HG03103 (cell line): ENCODE data around the gene MYRF.

Experiments used
- ATAC-seq: cut with Tn5 transposase; IDR thresholded peaks from one replicate; pipeline ENCODE4 v1.9.1; 2021; ENCODE audit warnings: low read depth; ENCODE audit not compliant: unreplicated experiment

Gene MYRF

DNA sequence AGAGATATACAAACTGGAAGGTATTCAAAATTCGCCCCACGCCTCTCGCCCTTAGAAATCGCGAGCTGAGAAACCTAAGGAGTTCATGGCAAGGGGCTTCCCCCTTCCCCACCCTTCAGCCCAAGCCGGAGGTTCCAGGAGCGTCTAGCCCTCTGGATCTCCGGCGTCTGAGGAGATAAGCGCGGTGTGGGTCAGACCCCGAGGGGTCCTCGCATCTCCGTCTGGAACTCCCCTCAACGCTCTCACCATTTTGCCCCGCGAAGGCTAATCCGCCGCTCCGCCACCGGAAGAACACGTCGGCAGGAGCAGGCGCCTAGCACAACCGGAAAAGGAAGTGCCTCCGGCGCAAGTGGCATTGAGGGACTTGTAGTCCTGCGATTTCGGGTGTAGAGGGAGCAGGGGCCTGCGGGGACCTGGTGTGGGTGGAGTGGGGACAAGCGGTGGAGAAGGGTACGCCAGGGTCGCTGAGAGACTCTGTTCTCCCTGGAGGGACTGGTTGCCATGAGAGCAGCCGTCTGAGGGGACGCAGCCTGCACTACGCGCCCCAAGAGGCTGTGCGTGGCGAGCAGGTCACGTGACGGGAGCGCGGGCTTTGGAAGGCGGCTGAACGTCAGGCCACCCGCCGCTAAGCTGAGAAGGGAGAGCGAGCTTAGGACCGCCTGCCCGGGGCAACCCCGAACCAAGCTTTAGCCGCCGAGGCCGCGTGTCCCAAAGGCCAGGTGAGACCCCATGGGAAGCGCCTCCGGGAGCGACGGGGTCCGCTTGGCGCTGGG lies 40.1 kb downstream of the MYRF start, which contains the start of the genes FEN1 and TMEM258:
Gene FEN1, plus strand, starts transcription at position 602 of the 773 bp plus-strand sequence. CDS start 2,451 bp downstream, outside the sequence.
Gene TMEM258, minus strand, starts transcription at position 290 of the 773 bp plus-strand sequence. Its CDS starts 41 bp downstream, at position 249.
- peak; percentile 77 for ATAC-seq

DNA sequence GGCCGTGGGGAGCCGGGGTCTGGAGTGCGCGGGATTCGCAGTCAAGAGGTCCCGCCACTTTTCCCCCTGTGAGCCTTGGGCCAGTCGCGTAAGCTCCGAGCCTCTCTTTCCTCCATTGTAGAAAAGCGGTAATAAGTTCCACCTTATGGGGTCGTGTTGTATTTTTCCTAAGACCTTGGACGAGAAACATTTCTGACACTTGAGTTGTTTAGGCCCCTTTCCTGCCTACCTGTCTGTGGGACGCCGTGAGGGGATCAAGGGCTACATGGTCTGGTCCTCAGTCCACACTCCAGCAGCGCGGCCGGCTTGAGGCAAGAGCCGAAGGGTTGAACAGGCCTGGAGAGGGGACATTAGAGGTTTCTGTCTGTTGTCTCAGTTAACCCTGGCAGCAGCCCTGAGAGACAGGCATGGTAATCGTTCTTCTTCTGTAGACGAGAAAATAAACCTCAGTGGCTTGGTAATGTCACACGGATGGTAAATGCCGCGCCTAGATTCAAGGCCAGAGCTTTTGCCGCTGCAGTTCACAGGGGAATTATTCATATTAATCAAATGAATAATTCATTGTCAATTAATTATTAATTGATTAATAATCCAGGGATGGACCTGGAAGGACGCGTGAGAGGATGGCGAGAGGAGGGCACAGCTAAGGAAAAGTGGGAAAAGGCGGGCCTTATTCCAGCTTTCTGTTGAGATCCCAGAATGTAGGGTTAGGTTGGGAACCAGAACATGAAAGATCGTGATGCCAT lies 40.8 kb downstream of the MYRF start:
- ATAC-seq: peak; percentile 20

DNA sequence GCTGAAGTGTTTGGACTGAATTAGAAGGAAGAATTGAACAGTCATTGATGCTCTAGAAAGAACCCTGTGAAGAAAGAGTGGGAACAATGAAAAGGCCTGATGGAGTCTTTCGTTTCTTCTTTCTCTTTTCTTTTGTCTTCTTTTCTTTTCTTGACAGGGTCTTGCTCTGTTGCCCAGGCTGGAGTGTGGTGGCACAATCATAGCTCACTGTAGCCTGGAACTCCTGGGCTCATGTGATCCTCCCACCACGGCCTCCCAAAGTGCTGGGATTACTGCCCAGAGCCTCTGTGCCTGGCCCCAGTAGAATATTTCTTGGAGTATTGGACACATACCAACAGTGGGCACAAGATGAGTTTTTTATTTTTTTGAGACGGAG lies 41.4 kb downstream of the MYRF start:
- no peak for ATAC-seq

DNA sequence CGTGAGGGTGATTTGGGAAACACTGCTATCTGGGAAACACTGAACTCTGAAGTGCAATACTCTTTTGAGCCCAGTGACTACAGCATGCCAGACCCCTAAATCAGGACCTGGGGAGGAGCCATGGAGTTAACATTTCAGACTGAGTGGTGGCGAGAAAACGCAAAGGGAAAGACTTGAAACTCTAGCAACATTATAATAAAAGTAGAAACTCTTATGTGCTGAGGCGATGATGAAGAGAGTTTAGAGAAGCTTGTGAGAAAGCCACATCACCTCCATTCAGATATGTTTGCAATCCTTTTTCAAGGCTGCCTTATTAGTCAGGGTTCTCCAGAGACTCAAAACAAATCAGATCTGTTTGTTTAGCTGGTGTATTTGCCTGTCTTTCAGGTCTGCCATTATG lies 42.1 kb downstream of the MYRF start:
- ATAC-seq: no peak

DNA sequence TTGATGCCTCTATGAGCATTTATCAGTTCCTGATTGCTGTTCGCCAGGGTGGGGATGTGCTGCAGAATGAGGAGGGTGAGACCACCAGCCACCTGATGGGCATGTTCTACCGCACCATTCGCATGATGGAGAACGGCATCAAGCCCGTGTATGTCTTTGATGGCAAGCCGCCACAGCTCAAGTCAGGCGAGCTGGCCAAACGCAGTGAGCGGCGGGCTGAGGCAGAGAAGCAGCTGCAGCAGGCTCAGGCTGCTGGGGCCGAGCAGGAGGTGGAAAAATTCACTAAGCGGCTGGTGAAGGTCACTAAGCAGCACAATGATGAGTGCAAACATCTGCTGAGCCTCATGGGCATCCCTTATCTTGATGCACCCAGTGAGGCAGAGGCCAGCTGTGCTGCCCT lies 43.0 kb downstream of the MYRF start:
- no peak for ATAC-seq

DNA sequence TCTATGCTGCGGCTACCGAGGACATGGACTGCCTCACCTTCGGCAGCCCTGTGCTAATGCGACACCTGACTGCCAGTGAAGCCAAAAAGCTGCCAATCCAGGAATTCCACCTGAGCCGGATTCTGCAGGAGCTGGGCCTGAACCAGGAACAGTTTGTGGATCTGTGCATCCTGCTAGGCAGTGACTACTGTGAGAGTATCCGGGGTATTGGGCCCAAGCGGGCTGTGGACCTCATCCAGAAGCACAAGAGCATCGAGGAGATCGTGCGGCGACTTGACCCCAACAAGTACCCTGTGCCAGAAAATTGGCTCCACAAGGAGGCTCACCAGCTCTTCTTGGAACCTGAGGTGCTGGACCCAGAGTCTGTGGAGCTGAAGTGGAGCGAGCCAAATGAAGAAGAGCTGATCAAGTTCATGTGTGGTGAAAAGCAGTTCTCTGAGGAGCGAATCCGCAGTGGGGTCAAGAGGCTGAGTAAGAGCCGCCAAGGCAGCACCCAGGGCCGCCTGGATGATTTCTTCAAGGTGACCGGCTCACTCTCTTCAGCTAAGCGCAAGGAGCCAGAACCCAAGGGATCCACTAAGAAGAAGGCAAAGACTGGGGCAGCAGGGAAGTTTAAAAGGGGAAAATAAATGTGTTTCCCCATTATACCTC lies 43.6 kb downstream of the MYRF start:
- no peak for ATAC-seq

DNA sequence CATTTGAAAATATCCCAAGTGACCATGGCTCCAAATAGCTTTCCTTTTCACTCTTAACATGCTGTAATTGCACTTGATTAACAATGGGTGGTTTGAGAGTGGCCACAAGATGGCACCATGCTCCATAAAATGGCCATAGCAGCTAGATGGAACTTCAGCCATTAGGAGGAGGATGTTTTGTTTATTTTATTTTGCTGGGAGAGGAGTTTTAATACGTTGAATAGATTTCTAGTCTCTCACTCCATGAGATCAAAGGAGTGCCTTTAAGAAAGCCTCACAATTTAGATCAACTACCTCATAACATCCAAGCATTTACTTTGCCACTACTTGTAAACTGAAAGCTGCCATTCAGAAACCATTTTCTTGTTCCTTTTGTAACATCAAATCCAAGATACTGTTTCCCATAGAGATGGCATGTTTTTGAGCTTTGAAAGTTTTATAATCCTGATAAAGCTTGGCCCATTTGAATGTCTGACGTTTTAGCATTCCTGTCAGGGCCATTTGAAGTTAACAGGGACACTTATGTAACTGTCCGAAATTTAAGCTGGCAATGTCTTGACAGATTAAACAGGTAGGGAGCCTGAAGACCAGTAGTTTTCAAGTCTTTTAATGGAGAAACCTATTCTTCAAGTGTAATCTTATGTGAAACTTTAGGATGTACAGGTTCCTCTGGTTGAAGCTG lies 45.0 kb downstream of the MYRF start:
- no peak for ATAC-seq

DNA sequence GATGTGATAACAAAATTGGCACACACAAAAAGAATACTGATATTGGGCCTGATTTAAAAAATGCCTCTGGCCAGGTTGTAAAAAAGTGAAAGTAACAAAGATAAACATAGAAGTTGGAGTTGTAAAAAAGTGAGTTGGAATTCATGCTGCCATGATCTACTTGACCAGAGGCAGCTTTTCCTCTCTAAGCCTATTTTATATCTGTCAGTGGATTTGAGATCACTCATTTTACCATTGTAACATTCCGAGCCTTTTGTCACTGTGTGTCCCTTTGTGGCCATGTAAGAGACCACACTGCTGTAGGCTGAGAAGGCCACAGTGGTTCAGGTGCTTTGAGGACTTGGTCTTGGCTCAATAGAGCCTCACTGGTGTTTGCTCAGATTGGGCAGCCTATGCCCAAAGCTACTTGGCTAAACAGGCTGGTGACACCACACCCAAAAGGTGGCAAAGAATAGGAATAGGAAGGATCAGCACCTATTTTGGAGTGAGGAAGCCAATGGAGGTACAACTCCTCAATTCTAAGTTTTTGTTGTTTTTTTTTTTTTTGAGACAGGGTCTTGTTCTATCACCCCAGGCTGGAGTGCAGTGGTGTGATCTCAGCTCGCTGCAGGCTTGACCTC lies 47.3 kb downstream of the MYRF start:
- no peak for ATAC-seq

DNA sequence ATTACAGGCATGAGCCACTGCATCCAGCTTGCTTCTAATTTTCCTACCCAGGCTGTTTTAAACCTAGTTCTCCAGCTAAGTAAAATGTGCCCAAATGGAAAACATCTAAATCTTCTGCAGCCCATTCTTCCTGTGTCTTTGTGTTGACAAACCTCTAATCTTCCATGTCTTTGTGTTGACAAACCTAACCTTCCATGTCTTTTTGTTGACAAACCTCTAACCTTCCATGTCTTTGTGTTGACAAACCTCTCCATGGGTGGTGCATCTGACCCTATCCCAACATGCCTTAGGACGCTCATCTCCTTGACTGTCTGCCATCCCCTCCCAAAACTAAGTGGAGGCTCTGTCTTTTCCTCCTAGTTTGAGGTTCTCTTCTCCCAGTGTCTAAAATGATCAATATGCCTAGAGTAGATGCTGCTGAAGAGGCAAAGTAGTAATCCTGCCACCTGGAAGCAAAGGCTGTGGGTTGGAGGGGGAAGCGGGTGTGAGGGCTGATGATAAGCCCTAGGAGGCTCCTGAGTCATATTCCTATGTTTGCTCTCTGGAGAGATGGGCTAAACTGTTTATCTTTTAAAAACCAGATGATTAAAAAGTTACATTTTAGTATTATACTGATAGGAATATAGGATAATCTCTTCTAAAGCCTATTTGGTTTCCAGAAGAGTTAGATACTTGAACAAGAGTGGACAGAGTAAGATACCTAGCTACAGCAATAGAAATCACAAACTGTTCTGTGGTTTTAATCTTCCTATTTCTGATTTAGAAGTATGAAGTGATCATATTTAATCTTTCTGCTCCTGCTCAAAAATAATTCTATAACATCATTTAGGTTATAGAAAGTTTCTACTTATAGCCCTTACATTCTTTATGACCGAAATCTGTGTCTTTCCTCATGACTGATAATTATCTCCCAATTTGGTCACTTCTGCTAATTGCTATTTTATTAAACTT lies 48.2 kb downstream of the MYRF start:
- ATAC-seq: no peak

DNA sequence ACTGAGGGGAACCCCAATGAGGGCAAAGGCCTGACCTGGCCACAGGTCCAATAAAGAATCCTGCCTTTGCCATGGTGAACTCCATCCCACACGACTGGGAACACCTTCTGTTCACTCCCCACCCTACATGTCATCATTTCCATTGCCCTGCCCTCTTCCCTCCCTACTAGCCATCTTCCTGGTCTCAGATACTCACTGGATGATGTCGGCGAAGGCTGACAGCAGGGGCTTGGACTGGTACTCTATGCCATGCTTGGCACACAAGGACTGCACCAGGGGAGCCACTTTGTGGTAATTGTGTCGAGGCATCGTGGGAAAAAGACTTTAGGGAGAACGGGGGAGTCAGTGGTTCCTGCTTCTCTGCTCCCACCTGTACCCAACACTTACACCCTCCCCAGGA lies 50.2 kb downstream of the MYRF start:
- ATAC-seq: no peak

DNA sequence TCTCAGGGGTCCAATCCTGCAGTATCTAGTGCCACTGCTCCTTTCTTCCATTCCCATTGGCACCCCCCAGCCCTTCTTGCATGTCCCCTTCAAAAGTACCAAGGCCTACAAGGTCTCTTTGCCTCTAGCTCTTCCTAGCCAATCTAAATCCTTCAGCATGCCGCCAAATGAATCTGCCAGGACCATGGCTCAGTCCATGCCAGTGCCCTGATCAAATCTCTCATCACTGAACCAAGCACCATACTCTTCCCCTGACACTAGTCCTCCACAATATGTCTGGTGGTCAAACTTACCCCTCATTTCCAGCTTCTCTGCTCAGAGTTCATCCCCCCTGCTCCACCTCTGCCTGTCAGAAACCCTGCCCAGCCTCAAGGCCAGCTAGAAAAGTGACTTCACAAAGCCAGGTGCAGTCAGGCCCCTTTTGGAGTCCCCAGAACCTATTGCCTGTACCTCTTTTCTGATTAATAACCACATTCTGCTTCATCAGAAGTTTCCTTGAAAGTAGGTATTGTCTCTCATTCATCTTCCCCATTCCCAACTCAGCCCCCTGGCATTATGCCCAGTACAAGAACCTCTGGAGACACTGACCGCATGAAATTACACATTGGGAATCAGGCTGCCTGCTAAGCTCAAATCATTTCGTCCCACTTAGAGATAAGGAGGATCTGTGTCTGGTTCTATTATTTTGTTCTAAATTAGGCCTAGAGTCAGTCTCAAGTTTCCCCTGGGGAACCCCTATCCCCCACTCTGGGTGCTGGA lies 51.6 kb downstream of the MYRF start:
- ATAC-seq: no peak

DNA sequence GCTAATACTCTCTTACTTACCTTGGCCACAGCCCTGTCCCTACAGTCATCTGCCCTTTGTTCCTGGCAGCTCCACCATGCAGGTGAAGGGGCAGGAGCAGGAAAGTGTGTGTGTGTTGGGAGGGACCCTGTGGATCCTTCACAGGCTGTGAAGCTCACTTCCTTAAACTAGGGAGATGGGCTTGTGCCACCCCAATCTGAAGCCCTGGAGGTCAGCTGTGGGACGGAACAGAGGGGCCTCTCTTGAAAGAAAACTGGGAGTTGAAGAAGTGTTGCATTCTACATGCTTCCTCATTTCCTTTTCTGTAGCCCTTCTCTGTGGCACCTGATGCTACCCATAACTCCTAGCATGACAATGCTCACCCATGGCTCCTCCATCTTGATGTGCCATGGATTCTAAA lies 52.7 kb downstream of the MYRF start:
- ATAC-seq: no peak

DNA sequence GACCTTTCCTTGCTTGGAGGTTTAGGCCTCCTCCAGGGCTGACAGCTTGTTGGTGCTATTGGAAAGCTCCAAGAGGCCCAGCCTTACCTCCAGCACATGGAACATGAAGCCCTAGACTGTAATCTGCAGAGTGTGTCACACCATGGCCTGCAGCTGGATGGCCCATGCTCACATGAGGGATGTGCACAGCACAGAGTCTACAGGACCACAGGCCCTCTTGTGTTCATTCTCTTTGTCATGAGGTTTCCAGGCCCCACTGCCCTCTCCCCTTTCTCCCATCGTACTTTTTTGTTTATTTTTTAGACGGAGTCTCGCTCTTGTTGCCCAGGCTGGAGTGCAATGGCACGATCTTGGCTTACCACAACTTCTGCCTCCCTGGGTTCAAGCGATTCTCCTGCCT lies 54.3 kb downstream of the MYRF start:
- no peak for ATAC-seq

DNA sequence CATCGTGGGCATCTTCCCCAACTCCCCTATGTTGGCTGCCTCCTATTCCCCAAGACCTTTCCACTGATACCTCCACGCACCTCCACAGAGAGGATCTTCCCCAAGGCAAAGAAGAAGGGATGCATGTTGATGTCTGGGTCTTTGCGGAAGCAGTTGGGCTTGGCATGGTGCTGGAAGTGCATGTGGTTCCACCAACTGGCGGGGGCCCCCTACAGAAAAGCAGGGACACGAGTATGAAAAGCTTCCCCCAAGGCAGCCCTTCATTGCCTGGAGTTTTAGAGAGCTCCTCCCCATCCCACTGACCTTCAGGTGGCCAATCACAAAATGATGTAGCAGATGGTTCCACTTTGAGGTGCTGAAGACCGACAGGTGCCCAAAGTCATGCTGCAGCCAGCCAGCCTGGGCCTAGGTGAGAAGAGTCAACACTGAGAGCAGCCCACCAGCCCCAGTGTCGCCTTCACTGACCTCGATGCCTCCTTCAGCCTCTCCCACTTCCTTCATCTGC lies 58.3 kb downstream of the MYRF start:
- no peak for ATAC-seq

DNA sequence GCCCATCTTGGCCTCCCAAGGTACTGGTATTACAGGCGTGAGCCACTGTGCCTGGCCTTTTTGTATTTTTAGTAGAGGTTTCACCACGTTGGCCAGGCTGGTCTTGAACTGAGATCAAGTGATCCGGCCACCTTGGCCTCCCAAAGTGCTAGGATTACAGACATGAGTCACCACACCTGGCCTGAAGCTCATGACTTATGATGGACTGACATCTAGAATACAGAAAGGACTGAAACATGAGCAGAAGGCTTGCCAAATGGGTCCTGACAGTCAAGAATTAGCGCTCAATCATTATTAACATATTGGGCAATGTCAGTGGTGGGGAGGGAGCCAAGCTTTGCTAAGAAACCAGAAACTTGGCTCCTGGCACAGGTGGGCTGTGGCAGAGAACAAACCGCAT lies 59.4 kb downstream of the MYRF start:
- ATAC-seq: no peak

DNA sequence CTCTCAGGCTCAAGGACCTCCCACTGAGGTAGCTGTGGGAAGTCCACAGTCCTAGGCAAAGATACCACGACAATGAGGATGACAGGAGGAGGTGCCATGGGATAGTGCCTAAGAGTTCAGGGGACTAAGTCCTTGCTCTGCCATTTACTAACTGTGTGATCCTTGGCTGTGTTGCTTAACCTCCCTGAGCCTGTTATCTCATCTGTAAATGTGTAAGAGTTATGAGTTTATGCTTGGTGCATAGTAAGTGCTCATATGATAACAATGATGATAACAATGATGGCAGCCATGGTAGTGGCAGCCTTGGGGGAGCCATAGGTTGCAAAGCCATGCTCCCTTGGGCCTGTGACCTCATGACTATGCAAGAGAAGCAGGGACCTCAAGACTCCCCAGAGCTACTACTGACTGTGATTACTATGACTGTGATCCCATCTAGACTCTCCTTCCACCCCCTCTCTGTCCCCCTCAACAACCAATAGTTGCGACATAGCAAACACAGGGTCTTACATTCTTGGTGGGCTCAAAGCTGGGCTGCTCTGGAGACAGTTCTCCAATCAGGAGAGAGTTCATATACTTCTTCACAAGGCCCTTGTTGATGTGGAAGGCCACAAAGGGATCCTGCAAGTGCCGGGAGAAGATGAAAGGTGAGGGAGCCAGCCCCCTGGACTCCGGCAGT lies 60.4 kb downstream of the MYRF start:
- no peak for ATAC-seq

DNA sequence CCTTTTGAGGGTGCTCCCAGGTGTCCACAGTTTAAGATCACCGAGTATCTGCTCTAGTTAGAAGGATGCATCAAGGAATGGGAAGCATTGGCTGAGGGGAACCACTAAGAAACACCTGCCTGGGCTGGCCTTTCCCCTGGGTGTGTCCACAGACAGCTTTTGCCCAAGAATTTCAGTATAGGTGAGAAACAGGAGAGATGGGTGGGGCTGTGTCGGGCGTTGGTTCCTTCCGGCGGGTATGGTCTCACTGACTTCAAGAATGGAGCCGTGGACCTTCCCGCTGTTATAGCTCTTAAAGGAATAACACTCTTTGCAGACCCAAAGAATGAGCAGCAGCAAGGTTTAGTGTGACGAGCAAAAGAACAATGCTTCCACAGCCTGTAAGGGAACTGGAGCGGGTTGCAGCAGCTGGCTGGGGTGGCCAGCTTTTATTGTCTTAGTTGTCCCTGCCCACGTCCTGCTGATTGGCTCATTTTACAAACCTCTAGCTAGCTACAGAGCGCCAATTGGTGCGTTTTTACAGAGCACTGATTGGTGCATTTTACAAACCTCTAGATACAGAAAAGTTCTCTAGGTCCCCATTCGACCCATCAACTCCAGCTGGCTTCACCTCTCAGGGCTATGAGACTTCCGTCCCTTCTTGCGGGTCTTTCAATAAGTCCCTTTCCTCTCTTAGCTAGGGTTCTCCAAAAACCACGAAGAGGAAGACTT lies 62.0 kb downstream of the MYRF start:
- ATAC-seq: no peak
